Neutrophil (primary cell): ENCODE measurements around the gene OR13H1.
"Not testable (repeated sequence)": the region's sequence is repeated elsewhere in the genome, so short reads cannot be mapped to it uniquely, and the experiment has no call there.

ENCODE experiments used
- H3K27ac ChIP-seq: fragments of 200-600 bp; sonication (generic); 2 replicates; pipeline ENCODE4 v1.5.1; 2016; ENCODE audit warnings: mild to moderate bottlenecking, moderate library complexity
- H3K27me3 ChIP-seq: fragments of 200-600 bp; sonication (generic); 2 replicates; pipeline ENCODE4 v1.6.0; 2016; ENCODE audit warnings: mild to moderate bottlenecking
- H3K36me3 ChIP-seq: fragments of 200-600 bp; sonication (generic); 2 replicates; pipeline ENCODE4 v1.5.1; 2017
- H3K4me1 ChIP-seq, 2 experiments: fragments of 200-600 bp in 1 of 2; sonication (generic) in 1 of 2; 1 replicate in 1 of 2; 2 replicates in 1 of 2; pipeline versions ENCODE4 v1.5.1 to v1.6.1; 2013 to 2016; ENCODE audit warnings: low read depth in 1 of 2, low read length in 1 of 2, mild to moderate bottlenecking in 1 of 2, moderate library complexity in 1 of 2; ENCODE audit not compliant: control insufficient read depth in 1 of 2, insufficient read depth in 1 of 2
- H3K4me3 ChIP-seq, 2 experiments: fragments of 200-600 bp in 1 of 2; sonication (generic) in 1 of 2; 1 replicate in 1 of 2; 2 replicates in 1 of 2; pipeline ENCODE4 v1.5.1; 2013 to 2016; ENCODE audit warnings: low read depth in 1 of 2, low read length in 1 of 2, mild to moderate bottlenecking in 1 of 2, moderate library complexity in 1 of 2
- H3K9me3 ChIP-seq: fragments of 200-600 bp; sonication (generic); 2 replicates; pipeline ENCODE4 v1.5.1; 2016
- TF ChIP-seq, protein P1 (sequence below): fragments of 200-600 bp; sonication (generic); IDR thresholded peaks from 2 replicates; pipeline ENCODE4 v1.5.1; 2016; ENCODE audit warnings: antibody characterized with exemption

Gene OR13H1

DNA sequence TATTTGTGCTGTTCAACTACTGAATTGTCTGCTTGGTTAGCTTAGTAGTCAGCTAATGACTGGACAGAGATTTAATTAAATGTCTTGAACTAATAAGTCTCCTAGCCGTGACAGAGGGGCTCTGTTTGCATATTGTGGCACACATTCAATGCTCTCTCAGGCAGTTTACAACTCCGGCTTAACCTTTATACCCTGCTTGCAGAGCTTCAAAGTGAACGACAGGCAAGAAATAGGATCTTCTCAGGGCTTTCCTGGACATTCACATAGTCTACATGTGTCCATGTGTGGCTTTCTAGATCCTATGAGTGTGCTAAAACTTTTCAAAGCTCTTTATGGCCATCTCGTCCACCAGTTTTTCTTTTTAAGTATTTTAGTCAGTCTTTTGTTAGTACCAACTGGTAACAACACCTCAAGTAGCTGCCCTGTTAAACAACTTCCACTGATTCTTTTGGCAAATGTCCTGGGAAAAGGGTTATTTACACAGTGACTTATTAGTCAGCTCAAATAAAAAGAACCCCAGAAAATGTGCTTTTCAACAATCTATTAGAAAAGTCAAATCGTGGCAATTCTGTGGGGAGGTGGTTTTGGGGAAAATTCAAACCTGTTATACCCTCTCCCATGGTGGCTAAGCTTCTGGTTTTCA, 28.6 kb downstream of the OR13H1 start:
- H3K9me3 ChIP-seq = no peaks in the 10 kb centered on the region
- TF ChIP-seq, protein P1, sequence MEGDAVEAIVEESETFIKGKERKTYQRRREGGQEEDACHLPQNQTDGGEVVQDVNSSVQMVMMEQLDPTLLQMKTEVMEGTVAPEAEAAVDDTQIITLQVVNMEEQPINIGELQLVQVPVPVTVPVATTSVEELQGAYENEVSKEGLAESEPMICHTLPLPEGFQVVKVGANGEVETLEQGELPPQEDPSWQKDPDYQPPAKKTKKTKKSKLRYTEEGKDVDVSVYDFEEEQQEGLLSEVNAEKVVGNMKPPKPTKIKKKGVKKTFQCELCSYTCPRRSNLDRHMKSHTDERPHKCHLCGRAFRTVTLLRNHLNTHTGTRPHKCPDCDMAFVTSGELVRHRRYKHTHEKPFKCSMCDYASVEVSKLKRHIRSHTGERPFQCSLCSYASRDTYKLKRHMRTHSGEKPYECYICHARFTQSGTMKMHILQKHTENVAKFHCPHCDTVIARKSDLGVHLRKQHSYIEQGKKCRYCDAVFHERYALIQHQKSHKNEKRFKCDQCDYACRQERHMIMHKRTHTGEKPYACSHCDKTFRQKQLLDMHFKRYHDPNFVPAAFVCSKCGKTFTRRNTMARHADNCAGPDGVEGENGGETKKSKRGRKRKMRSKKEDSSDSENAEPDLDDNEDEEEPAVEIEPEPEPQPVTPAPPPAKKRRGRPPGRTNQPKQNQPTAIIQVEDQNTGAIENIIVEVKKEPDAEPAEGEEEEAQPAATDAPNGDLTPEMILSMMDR = no peak
- H3K27ac ChIP-seq = no peak overlapping the region
- H3K4me1 ChIP-seq = no peaks in the 10 kb centered on the region
- H3K36me3 ChIP-seq = no peaks in the 10 kb centered on the region
- H3K4me3 ChIP-seq = no peak overlapping the region
- no peaks in the 10 kb centered on the region for H3K27me3 ChIP-seq

DNA sequence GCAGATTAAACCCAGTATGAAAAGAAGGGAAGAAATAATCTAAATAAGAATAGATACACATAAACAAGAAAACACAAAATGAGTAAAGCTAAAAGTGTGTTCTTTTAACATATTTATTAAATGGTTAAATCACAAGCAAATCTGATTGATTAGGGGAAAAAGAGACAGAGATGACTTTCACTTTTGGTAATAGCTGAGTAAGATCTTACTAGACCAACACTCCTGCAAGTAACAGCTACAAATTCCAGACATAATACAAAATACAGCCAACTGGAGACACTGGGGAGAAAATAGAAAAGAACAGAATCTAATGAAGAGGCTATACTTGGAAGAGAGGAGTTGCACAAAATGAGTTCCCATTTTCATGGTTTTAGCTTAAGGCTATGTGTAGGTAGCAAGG, 33.5 kb downstream of the OR13H1 start:
- Histone ChIP-seq H3K27ac (no peak overlapping the region), H3K36me3 (no peaks in the 10 kb centered on the region), H3K9me3 (no peaks in the 10 kb centered on the region), H3K4me1 (no peaks in the 10 kb centered on the region), H3K27me3 (no peaks in the 10 kb centered on the region), H3K4me3 (no peak overlapping the region)
- TF ChIP-seq, protein P1 = no peak

DNA sequence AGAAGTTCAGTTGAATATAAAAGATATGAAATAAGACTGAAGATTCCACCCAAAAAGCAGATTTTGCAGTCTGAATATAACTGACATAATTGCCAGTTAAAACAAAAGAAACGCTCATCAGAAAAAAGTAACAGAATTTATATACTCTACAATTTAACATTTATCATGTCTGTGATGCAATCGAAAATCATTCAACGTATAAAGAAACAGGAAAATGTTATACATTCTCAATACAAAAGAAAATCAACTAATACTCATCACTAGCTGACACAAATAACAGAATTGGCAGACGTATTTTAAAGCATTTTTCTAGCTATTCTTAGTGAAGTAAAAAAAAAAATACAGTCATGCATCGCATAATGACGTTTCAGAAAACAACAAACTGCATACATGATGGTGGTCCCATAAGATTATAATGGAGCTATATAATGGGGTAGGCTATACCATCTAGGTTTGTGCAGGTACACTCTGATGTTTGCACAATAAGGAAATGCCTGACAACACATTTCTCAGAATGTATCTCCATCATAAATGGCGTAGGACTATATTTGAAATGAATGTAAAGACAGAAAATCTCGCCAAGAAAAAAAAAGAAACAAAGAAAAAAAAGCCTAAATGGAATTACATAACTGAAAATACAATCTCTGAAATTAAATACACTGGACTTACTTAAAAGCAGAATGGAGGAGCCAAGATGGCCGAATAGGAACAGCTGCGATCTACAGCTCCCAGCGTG, 34.3 kb downstream of the OR13H1 start:
- H3K27ac ChIP-seq = no peak overlapping the region
- no peaks in the 10 kb centered on the region for H3K4me1 ChIP-seq

DNA sequence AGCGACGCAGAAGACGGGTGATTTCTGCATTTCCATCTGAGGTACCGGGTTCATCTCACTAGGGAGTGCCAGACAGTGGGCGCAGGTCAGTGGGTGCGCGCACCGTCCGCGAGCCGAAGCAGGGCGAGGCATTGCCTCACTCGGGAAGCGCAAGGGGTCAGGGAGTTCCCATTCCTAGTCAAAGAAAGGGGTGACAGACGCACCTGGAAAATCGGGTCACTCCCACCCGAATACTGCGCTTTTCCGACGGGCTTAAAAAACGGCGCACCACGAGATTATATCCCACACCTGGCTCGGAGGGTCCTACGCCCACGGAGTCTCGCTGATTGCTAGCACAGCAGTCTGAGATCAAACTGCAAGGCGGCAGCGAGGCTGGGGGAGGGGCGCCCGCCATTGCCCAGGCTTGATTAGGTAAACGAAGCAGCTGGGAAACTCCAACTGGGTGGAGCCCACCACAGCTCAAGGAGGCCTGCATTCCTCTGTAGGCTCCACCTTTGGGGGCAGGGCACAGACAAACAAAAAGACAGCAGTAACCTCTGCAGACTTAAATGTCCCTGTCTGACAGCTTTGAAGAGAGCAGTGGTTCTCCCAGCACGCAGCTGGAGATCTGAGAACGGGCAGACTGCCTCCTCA, 35.0 kb downstream of the OR13H1 start:
- H3K27me3 ChIP-seq, H3K9me3 ChIP-seq, H3K4me3 ChIP-seq, H3K27ac ChIP-seq, H3K36me3 ChIP-seq, H3K4me1 ChIP-seq: not testable (repeated sequence)

More for the DNA sequence above, 34.3 kb downstream of the OR13H1 start:
- H3K4me3 ChIP-seq = no peak overlapping the region
- TF ChIP-seq, protein P1 = no peak
- H3K36me3 ChIP-seq = no peaks in the 10 kb centered on the region
- no peaks in the 10 kb centered on the region for H3K27me3 ChIP-seq
- no peaks in the 10 kb centered on the region for H3K9me3 ChIP-seq

DNA sequence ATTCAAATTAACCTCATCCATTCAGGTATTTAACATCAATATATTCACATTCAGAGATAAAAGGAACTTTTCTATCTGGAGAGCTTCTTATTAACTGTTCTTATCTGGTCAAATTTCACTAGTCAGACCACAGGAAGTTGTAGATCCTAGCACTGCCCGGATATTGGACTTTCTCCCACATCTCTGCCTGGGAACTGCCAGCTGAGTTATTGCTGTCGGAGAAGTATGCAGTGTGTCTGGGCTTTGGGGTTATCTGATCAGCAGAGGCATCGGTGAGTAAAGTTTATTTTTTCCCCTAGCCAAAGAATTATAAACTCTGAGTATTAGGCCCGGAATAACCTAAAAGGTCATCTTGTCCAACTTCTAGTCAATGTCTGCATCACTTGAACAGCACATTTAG, 45.1 kb downstream of the OR13H1 start:
- Histone ChIP-seq H3K36me3 (no peaks in the 10 kb centered on the region), H3K9me3 (no peaks in the 10 kb centered on the region), H3K27me3 (no peaks in the 10 kb centered on the region), H3K4me3 (no peak overlapping the region), H3K4me1 (no peaks in the 10 kb centered on the region), H3K27ac (no peak overlapping the region)
- TF ChIP-seq, protein P1 = no peak
